ENCODE results near the gene PER3. TPM values are rescaled to one million over a fixed set of nuclear protein-coding genes. Genes with fewer than 3 reads are reported as not detected.

The PER3 gene
- total and polyA plus RNA-seq, 7 donors = 1.4 to 15.1 (median 4.8) TPM

GRCh38 chr1:7778133-7778628, 5.9 kb upstream of the PER3 start:
- intact Hi-C loops (cut with DNase I) = no loop called here
- WGBS, 3 donors = 94 to 95% (median 95%) methylated on average over 4 of the region's 4 CpGs
- no peak for DNase-seq
- H3K27ac ChIP-seq = no peak overlapping the region
- H3K4me1 ChIP-seq = no peaks in the 10 kb centered on the region
- H3K9me3 ChIP-seq = no peaks in the 10 kb centered on the region
- H3K4me3 ChIP-seq = no peak overlapping the region
- peaks cover 10 to 76% of the 10 kb centered on the region in 2 donors for H3K36me3 ChIP-seq (ENCODE audit: insufficient read depth in 1 of 2, low read depth in 1 of 2)
- ATAC-seq = no peak
- H3K27me3 ChIP-seq (ENCODE audit: insufficient read depth in 3 of 3, low read length in 2 of 3) = no peaks in the 10 kb centered on the region
- TF ChIP-seq CTCF (IDR thresholded peaks at IDR 0.05) = no peak

- ATAC-seq (no peak), DNase-seq (no peak)
- H3K27me3 ChIP-seq (ENCODE audit: insufficient read depth in 3 of 3, low read length in 2 of 3) = no peaks in the 10 kb centered on the region
- no peak overlapping the region for H3K27ac ChIP-seq
- WGBS, 3 donors = 77 to 89% (median 82%) methylated on average over 9 of the region's 9 CpGs
- H3K4me1 ChIP-seq = peaks cover 9% of the 10 kb centered on the region
- H3K4me3 ChIP-seq = no peak overlapping the region
- peaks cover 2 to 58% of the 10 kb centered on the region in 2 donors for H3K36me3 ChIP-seq (ENCODE audit: insufficient read depth in 1 of 2, low read depth in 1 of 2)
- intact Hi-C loops (cut with DNase I) = loop anchor here in 1 of 2 donors (10.0 kb wide), 1 partner anchor 124 kb away; no protein-coding TSS in a partner anchor
- no peaks in the 10 kb centered on the region for H3K9me3 ChIP-seq
- no peak for TF ChIP-seq CTCF (IDR thresholded peaks at IDR 0.05)
These were observed 3.1 kb upstream of the PER3 start for GRCh38 chr1:7780976-7781375.

- peaks cover 2 to 60% of the 10 kb centered on the region in 2 donors for H3K36me3 ChIP-seq (ENCODE audit: insufficient read depth in 1 of 2, low read depth in 1 of 2)
- no peak for TF ChIP-seq CTCF (IDR thresholded peaks at IDR 0.05)
- DNase-seq (no peak), ATAC-seq (no peak)
- 69 to 75% (median 72%) methylated on average over 7 of the region's 7 CpGs for WGBS, 3 donors
- H3K4me1 ChIP-seq = peaks cover 11% of the 10 kb centered on the region
- H3K4me3 ChIP-seq = no peak overlapping the region
- H3K9me3 ChIP-seq = no peaks in the 10 kb centered on the region
- H3K27ac ChIP-seq = no peak overlapping the region
- intact Hi-C loops (cut with DNase I) = loop anchor here in 1 of 2 donors (10.0 kb wide), 1 partner anchor 123 kb away; no protein-coding TSS in a partner anchor
- no peaks in the 10 kb centered on the region for H3K27me3 ChIP-seq (ENCODE audit: insufficient read depth in 3 of 3, low read length in 2 of 3)
These were observed 2.6 kb upstream of the PER3 start for GRCh38 chr1:7781501-7781900.

- H3K36me3 ChIP-seq (ENCODE audit: insufficient read depth in 1 of 2, low read depth in 1 of 2) = peaks cover 6 to 60% of the 10 kb centered on the region in 2 donors
These were observed 2.1 kb upstream of the PER3 start for GRCh38 chr1:7781923-7782495.

More at GRCh38 chr1:7781923-7782495, 2.1 kb upstream of the PER3 start:
- Histone ChIP-seq H3K4me1 (peaks cover 16% of the 10 kb centered on the region), H3K27me3 (ENCODE audit: insufficient read depth in 3 of 3, low read length in 2 of 3) (no peaks in the 10 kb centered on the region), H3K27ac (no peak overlapping the region), H3K9me3 (no peaks in the 10 kb centered on the region), H3K4me3 (no peak overlapping the region)
- intact Hi-C loops (cut with DNase I) = loop anchor here in 1 of 2 donors (10.0 kb wide), 1 partner anchor 123 kb away; no protein-coding TSS in a partner anchor
- TF ChIP-seq CTCF (IDR thresholded peaks at IDR 0.05) = no peak
- DNase-seq (no peak), ATAC-seq (no peak)
- 88 to 89% (median 89%) methylated on average over 16 of the region's 16 CpGs for WGBS, 3 donors
